Stimulated activated naive CD8-positive, alpha-beta T cell treated with anti-CD3 and anti-CD28 coated beads, Interleukin-15, Interleukin-2, amounts not matched to agents 100 U/mL and 50 U/mL, for 24 hours (primary cell): Measurements from ENCODE around the gene KCNE1.
"Not testable (repeated sequence)": the region's sequence is repeated elsewhere in the genome, so short reads cannot be mapped to it uniquely, and the experiment has no call there.

Experiments
- ATAC-seq: fragments of 150-1000 bp; cut with Tn5 transposase; one replicate; pipeline ENCODE4 v1.10.0; 2021
- DNase-seq: peaks from one replicate; pipeline ENCODE4 v3.0.0; 2021

Gene KCNE1

DNA sequence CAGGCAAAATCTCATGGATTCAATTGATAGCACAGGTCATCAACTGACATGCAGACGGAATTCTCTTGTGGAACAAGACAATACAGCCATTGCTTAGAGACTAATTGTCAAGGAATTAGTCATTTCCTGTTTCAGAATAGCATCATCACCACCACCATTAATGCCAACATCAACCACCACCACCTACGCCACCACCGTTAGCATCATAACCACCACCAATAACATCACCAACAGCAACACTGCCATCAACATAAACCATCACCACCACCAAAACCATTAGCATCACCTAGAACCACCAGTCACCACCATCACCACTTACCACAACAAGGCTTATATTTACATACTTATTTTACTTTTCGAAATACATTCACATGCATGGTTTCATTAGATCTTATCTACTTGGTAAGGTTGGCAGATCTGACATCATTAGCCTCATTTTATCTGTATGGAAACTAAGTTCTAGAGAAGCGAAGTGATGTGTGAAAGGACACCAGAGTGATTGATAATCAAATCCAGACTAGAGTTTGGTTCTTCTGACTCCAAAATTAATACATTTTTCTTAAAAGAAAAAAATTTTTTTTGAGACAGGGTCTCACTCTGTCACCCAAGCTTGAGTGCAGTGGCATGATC lies 94.4 kb downstream of the KCNE1 start:
- ATAC-seq, result peak; percentile 76

DNA sequence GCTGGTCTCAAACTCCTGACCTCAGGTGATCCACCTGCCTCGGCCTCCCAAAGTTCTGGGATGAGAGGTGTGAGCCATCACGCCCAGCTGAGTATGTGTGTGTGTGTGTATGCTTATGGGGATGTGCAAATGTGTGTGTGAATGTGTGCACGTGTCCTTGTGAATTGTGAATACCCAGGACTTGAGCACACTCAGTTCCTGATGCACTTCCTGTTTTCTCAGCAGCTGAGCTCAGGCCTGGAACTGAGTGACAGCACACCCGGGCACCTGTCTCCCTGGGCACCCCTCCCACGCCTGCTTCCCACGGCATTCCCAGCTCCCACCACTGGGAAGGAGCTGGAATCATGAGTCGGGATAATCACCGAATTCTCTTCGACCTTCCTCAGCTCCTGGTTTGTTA lies 104.7 kb downstream of the KCNE1 start:
- ATAC-seq, result not testable (repeated sequence)

More for the DNA sequence above, 94.4 kb downstream of the KCNE1 start:
- DNase-seq, result not testable (repeated sequence)

DNA sequence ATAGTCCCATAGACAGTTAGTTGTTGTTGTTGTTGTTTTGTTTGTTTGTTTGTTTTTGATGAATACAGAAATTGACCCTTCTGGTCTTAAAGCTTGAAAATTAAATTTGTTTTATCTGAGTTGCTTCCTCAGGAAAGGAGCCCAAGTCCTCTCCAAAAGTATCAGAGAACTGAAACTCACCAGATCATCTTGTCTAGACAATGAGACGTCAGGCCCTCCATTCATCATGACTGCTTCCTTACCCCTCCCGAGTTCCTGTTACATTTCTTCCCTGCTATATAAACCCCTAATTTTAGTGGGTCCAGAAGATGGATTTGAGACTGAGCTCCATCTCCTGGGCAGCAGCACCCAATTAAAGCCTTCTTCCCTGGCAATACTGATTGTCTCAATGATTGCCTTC lies 105.3 kb downstream of the KCNE1 start:
- not testable (repeated sequence) for ATAC-seq, DNase-seq

More for the DNA sequence above, 104.7 kb downstream of the KCNE1 start:
- not testable (repeated sequence) for DNase-seq

DNA sequence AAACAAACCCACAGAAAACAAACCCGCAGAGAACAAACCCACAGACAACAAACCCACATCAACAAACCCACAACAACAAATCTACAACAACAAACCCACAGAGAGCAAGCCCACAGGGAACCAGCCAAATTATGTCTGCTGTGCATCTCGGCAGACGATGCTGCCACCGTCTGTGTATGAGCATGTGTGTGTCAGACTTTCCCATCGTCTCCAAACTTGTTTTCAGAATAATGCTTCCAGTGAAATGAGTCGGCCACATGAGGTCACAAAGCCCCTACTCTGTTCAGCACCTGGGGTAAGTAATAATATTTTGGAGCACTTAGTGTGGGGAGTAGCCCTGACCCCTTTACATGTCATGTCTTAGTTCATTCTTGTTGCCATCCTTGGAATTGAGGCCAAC lies 105.9 kb downstream of the KCNE1 start:
- ATAC-seq, result peak; percentile 73

DNA sequence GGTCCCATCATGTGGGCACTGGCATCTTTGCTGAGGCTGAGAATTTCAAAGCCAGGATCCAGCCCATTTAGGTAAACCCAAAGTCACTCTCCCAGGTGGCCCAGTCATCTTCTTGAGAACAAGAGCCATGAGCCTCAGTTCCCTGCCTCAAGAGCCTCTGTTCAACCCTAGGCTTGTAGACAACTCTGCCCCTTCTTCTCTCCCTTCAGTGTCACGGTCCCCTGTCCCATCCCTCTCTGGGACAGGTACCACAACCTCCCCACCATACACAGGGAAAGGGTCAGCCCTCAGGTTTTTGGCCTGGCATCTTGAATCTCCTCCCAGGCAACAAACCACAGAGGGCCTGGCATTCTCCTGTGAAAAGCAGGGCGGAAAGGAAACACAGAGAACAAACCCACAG lies 106.3 kb downstream of the KCNE1 start:
- not testable (repeated sequence) for ATAC-seq, DNase-seq

More for the DNA sequence above, 105.9 kb downstream of the KCNE1 start:
- DNase-seq, result not testable (repeated sequence)

DNA sequence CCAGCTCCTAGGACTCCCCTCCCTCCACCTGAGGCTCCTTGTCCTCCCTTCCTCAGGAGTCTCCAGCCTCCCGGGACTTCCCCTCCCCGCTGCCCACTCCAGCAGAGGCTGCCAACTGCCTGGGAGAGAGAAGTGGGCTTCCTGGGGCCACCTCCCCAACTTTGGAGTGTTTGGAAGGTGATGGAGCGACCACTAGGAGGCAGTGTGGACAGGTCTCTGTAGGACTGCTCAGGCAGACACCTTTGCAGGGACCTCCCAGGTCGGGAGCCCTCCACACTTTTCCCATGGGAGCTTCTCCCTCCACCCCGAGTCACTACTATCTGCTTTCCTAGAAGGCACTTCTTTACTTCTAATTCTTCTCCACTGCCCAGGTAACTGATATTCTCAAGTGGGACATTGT lies 107.3 kb downstream of the KCNE1 start:
- DNase-seq, result not testable (repeated sequence)

DNA sequence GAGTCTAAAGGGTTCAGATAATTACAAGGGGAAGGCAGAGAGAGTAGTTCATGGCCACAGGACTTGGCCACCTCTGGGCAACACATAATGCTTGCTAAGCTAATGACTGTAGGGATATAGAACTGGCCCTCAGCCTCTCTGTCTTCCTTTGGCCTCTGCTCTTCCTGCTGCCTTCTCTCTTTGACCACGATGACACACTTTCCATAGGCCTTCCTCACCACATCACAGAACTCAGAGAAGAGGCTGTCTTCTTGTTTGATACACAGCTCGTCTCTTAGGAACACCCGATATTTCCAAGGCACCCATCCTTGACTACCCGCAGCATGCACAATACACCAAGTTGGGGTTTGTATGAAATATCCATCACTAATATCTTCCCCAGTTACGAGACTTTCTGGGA lies 111.5 kb downstream of the KCNE1 start:
- not testable (repeated sequence) for DNase-seq
- peak; percentile 69 for ATAC-seq

More for the DNA sequence above, 107.3 kb downstream of the KCNE1 start:
- not testable (repeated sequence) for ATAC-seq
